NCI-H2171 (cell line): ENCODE data around the gene ABCC9.

Experiments used
- DNase-seq: peaks from one replicate; lab custom pipeline; 2025; lab: John Stamatoyannopoulos, UW

ABCC9 gene

GRCh38 chr12:21940549-21941505 is at the start of gene ABCC9:
Gene ABCC9, minus strand, starts transcription at chr12:21941426. Its CDS starts 4,752 bp downstream, at chr12:21936674.
- DNase-seq, result peak; percentile 55

GRCh38 chr12:21989819-21990412 is 48.7 kb upstream of the ABCC9 start:
- no peak for DNase-seq

- no peak for DNase-seq
These were observed 47.4 kb upstream of the ABCC9 start for GRCh38 chr12:21988619-21989018.

GRCh38 chr12:21987755-21988154 is 46.5 kb upstream of the ABCC9 start:
- DNase-seq, result no peak

GRCh38 chr12:21985155-21985554 is 43.9 kb upstream of the ABCC9 start:
- DNase-seq, result no peak

- DNase-seq, result no peak
These were observed 43.1 kb upstream of the ABCC9 start for GRCh38 chr12:21984375-21984774.

GRCh38 chr12:21983095-21983494 is 41.9 kb upstream of the ABCC9 start:
- no peak for DNase-seq

- no peak for DNase-seq
These were observed 39.3 kb upstream of the ABCC9 start for GRCh38 chr12:21980544-21980943.

- no peak for DNase-seq
These were observed 34.1 kb upstream of the ABCC9 start for GRCh38 chr12:21975293-21975692.

GRCh38 chr12:21973221-21973620 is 32.0 kb upstream of the ABCC9 start:
- no peak for DNase-seq

GRCh38 chr12:21972055-21972454 is 30.8 kb upstream of the ABCC9 start:
- DNase-seq, result no peak

- no peak for DNase-seq
These were observed 30.1 kb upstream of the ABCC9 start for GRCh38 chr12:21971344-21971743.

GRCh38 chr12:21962821-21963220 is 21.6 kb upstream of the ABCC9 start:
- no peak for DNase-seq

GRCh38 chr12:21962236-21962635 is 21.0 kb upstream of the ABCC9 start:
- no peak for DNase-seq

GRCh38 chr12:21950649-21951048 is 9.4 kb upstream of the ABCC9 start:
- DNase-seq, result no peak

- DNase-seq, result no peak
These were observed 7.8 kb upstream of the ABCC9 start for GRCh38 chr12:21949036-21949435.

GRCh38 chr12:21946983-21947382 is 5.8 kb upstream of the ABCC9 start:
- no peak for DNase-seq

GRCh38 chr12:21945002-21945401 is 3.8 kb upstream of the ABCC9 start:
- no peak for DNase-seq

GRCh38 chr12:21942377-21942703 is 1.1 kb upstream of the ABCC9 start:
- no peak for DNase-seq

GRCh38 chr12:21941506-21942376 is 515 bp upstream of the ABCC9 start:
- no peak for DNase-seq

- peak; percentile 71 for DNase-seq
These were observed 1.8 kb downstream of the ABCC9 start for GRCh38 chr12:21939435-21939834.

GRCh38 chr12:21938879-21939278 is 2.3 kb downstream of the ABCC9 start:
- DNase-seq, result no peak

GRCh38 chr12:21934173-21934572 is 7.1 kb downstream of the ABCC9 start:
- no peak for DNase-seq
